Ovary (tissue), 9 donors: Measurements from ENCODE around the gene TMEM8B. TPM values are rescaled to one million over a fixed set of nuclear protein-coding genes. Genes with fewer than 3 reads are reported as not detected.

Source experiments
- DNase-seq, 5 donors: peaks; one replicate each; pipeline ENCODE4 v3.0.0-alpha.2; 2019 to 2020
- H3K27ac ChIP-seq, 2 donors: fragments of 200-600 bp; one replicate each; pipeline versions ENCODE4 v1.5.1 to v1.8.0; 2019 to 2022
- H3K27me3 ChIP-seq: fragments of 200-600 bp; one replicate; pipeline ENCODE4 v1.8.0; 2022
- H3K36me3 ChIP-seq: fragments of 200-600 bp; sonication (generic); one replicate; pipeline ENCODE4 v1.5.1; 2019
- H3K4me1 ChIP-seq: one replicate; pipeline ENCODE4 v1.8.1; 2013; ENCODE audit warnings: mild to moderate bottlenecking, moderate library complexity; ENCODE audit not compliant: insufficient read depth
- H3K4me3 ChIP-seq: fragments of 200-600 bp; sonication (generic); one replicate; pipeline ENCODE4 v1.5.1; 2017
- H3K9me3 ChIP-seq, 2 donors: fragments of 200-600 bp in 1 of 2; sonication (generic) in 1 of 2; one replicate each; pipeline versions ENCODE4 v1.5.1 to v1.8.1; 2013 to 2019; ENCODE audit warnings: mild to moderate bottlenecking in 1 of 2, moderate library complexity in 1 of 2
- CTCF ChIP-seq, 3 donors: fragments of 450-650 bp in 2 of 3; fragments of 200-600 bp in 1 of 3; IDR thresholded peaks; one replicate each; pipeline versions ENCODE4 v1.5.1 to v1.8.0; 2016 to 2022; ENCODE audit warnings: antibody characterized with exemption in 3 of 3, mild to moderate bottlenecking in 1 of 3
- EP300 ChIP-seq: sonication (generic); formaldehyde crosslinking; IDR thresholded peaks from one replicate; pipeline ENCODE4 v1.6.1; 2017; ENCODE audit warnings: antibody characterized with exemption
- POLR2A ChIP-seq: fragments of 450-650 bp; IDR thresholded peaks from one replicate; pipeline ENCODE4 v1.6.1; 2017; ENCODE audit warnings: antibody characterized with exemption, mild to moderate bottlenecking, moderate library complexity
- WGBS, 3 donors: extraction: QIAGEN DNeasy Blood & Tissue Kit in 1 of 3; methylation state at CpG; one replicate each; pipeline versions ENCODE4 v1.1.5 to v1.1.7; 2013 to 2017; 5-methylcytosine and 5-hydroxymethylcytosine counted together
- intact Hi-C, 4 donors: fragments of 100-400 bp; cut with DNase I; formaldehyde crosslinking; loops; one replicate each; pipeline versions ENCODE4 v1.11.0 to v1.15.1; 2022 to 2023
- polyA plus RNA-seq, 2 donors: library from polyadenylated mRNA; stranded (reverse); fragments of 200-250 nt in 1 of 2; fragments of 350-450 nt in 1 of 2; fragmentation: Illumina TruSeq in 1 of 2; extraction: RNeasy Lipid Tissue Mini Kit (QIAGEN cat#74804) in 1 of 2; gene quantifications; one replicate each; pipeline ENCODE4 v1.2.3, GENCODE V29; 2013 to 2014
- total RNA-seq, 7 donors: library from RNA; depleted of rRNA in 2 of 7; stranded (reverse); fragments of >200 nt in 2 of 7; fragmentation: NEBNext Ultra II Directional in 3 of 7; extraction: Animal tissue kit (Norgen Biotek cat#: 25700) in 3 of 7; gene quantifications; one replicate each; pipeline versions ENCODE4 v1.1.0 to v1.2.4, GENCODE V29; 2016 to 2023
- donor health status: DM: no; HTN: no; CAD: no; lungs with moderate emphysema.
- donor health status: DM: no; HTN: no; CAD: no.
- donor health status: Bipolar disorder and iron deficiency.
- donor health status: DM: yes; HTN: yes; CAD: no.
- donor health status: DM: no; HTN: no; CAD: no.
- donor health status: DM: yes; HTN: yes; CAD: no.

TMEM8B gene
- total and polyA plus RNA-seq, 9 donors = 11.2 to 42.8 (median 33.7) TPM

DNA sequence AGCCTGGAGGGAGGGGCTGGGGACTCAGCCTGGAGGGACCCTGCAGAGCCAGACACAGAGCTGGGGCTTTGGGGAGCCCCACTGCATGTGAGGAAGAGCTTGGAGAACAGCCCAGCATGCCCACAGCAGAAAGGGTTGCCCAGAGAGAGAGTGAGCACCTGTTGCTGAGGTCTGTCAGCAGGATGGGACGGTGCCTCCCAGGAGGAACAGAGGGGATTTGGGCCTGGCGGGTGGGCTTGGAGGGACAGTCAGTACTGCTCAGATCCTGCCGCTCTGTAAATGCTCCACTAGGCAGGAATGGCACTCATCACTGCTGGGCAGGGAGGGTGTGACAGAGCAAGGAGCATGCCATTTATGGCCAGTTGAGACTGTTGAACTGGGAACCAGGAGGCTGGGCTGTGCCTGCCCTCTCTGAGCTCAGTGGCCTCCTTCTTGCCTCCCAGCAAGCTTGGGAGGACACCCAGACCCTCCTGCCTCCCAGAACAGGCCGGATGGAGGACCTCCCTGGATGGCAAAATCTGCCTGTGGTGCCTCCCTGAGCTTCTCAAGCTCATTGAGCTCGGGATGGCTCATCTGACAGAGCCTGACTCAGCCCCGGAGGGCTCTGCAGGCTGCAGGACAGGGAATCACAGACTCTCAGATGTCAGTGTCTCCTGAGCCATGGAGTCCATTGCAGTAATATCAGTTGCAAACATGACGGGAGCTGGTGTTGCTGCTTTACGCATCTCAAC, 76.2 kb downstream of the TMEM8B start:
- TF ChIP-seq POLR2A (no peak), EP300 (no peak), CTCF (IDR thresholded peaks at IDR 0.05) (no peak)
- Histone ChIP-seq H3K4me1 (peaks cover 39% of the 10 kb centered on the region), H3K4me3 (no peak overlapping the region), H3K9me3 (no peaks in the 10 kb centered on the region), H3K27me3 (no peaks in the 10 kb centered on the region), H3K36me3 (no peaks in the 10 kb centered on the region), H3K27ac (peak overlapping the region; percentile 72 to 85)
- intact Hi-C loops = loop anchor here in 2 of 4 donors (5.0 kb wide), 2 partner anchors 37 to 42 kb away; no protein-coding TSS in a partner anchor
- WGBS, 3 donors = 61 to 68% (median 68%) methylated on average over 8 of the region's 8 CpGs
- DNase-seq = peak in 1 of 5 donors; percentile 35

- TF ChIP-seq CTCF (IDR thresholded peaks at IDR 0.05) (no peak), POLR2A (no peak), EP300 (no peak)
- Histone ChIP-seq H3K36me3 (no peaks in the 10 kb centered on the region), H3K27ac (peak within 1 kb of the TSS; percentile 85 to 86), H3K4me1 (peaks cover 43% of the 10 kb centered on the region), H3K27me3 (no peaks in the 10 kb centered on the region), H3K4me3 (peak within 1 kb of the TSS; percentile 4), H3K9me3 (no peaks in the 10 kb centered on the region)
- WGBS, 3 donors = 32 to 38% (median 33%) methylated on average over 29 to 30 of the region's 30 CpGs
- intact Hi-C loops = loop anchor here in 3 of 4 donors (2.0 to 5.0 kb wide), 3 partner anchors 36 to 41 kb away; no protein-coding TSS in a partner anchor
- peak; percentile 87 to 95 (median 91) for DNase-seq
Observed at GRCh38 chr9:35905912-35906679, 77.1 kb downstream of the TMEM8B start, which contains the start of gene HRCT1. TSS of gene HRCT1 (plus strand) at chr9:35906202. CDS start at chr9:35906288, 86 bp downstream.

- no peaks in the 10 kb centered on the region for H3K27me3 ChIP-seq
- WGBS, 3 donors = 10 to 21% (median 13%) methylated on average over 14 of the region's 14 CpGs
- H3K4me1 ChIP-seq = peaks cover 43% of the 10 kb centered on the region
- no peak overlapping the region for H3K4me3 ChIP-seq
- H3K36me3 ChIP-seq = no peaks in the 10 kb centered on the region
- no peaks in the 10 kb centered on the region for H3K9me3 ChIP-seq
- intact Hi-C loops = loop anchor here in 3 of 4 donors (2.0 to 5.0 kb wide), 3 partner anchors 35 to 40 kb away; no protein-coding TSS in a partner anchor
- H3K27ac ChIP-seq = peak overlapping the region; percentile 85 to 86
- peak; percentile 48 to 76 (median 63) for DNase-seq
- TF ChIP-seq POLR2A (no peak), CTCF (IDR thresholded peaks at IDR 0.05) (peak in 1 of 3 donors; percentile 21), EP300 (peak; percentile 9)
Observed at GRCh38 chr9:35906923-35907699, 78.1 kb downstream of the TMEM8B start.
